ENCODE measurements around the gene CCDC3.

GRCh38 chr10:12944931-12945330 is 56.6 kb downstream of the CCDC3 start:
- no peak for TF ChIP-seq POLR2A (IDR thresholded peaks at IDR 0.05; ENCODE audit: low read length)
- TF ChIP-seq GATA1 (IDR thresholded peaks at IDR 0.05; ENCODE audit: low read depth, low read length), result no peak
